SK-N-SH (cell line): ENCODE measurements around the gene MINDY3. TPM values are rescaled to one million over a fixed set of nuclear protein-coding genes. Genes with fewer than 3 reads are reported as not detected.

ENCODE experiments used
- CTCF ChIA-PET: fragments of 300-600, 350-600 bp; formaldehyde crosslinking; extraction: SDS; loops from one replicate; lab custom pipeline; 2021; lab: Yijun Ruan, JAX
- POLR2A ChIA-PET: fragments of 350-600 bp; sonication (Branson Sonifier 250); formaldehyde crosslinking; extraction: SDS; loops from one replicate; lab custom pipeline; 2020; ENCODE audit warnings: antibody characterized with exemption, inconsistent platforms; lab: Yijun Ruan, JAX
- DNase-seq: peaks from one replicate; pipeline ENCODE4 v3.0.0; 2012
- H2AFZ ChIP-seq: fragments of 200-600 bp; sonication (generic); 2 replicates; pipeline ENCODE4 v1.8.1; 2016; ENCODE audit warnings: antibody characterized with exemption, mild to moderate bottlenecking, low read depth
- H3F3A ChIP-seq: fragments of 200-600 bp; sonication (generic); replicated peaks from 2 replicates; pipeline ENCODE3; 2016; ENCODE audit warnings: antibody characterized with exemption, mild to moderate bottlenecking; ENCODE audit not compliant: insufficient read depth
- H3K27ac ChIP-seq, 2 experiments: fragments of 200-500 bp in 1 of 2; fragments of 200-600 bp in 1 of 2; sonication (Bioruptor generic) in 1 of 2; sonication (generic), shearing (Covaris generic) in 1 of 2; 2 replicates each; pipeline versions ENCODE4 v1.5.1 to v1.6.1; 2014 to 2016; ENCODE audit warnings: low read depth in 2 of 2, inconsistent platforms in 1 of 2, low read length in 1 of 2, mild to moderate bottlenecking in 1 of 2, mixed read lengths in 1 of 2
- H3K27me3 ChIP-seq: fragments of 200-600 bp; sonication (generic), shearing (Covaris generic); 2 replicates; pipeline ENCODE4 v1.6.1; 2016; ENCODE audit warnings: mixed run types; ENCODE audit not compliant: insufficient read depth
- H3K36me3 ChIP-seq, 2 experiments: fragments of 200-500 bp in 1 of 2; fragments of 200-600 bp in 1 of 2; sonication (Bioruptor generic) in 1 of 2; sonication (generic) in 1 of 2; replicated peaks in 1 of 2; 2 replicates each; pipeline versions ENCODE3 to v1.5.1; 2014 to 2016; ENCODE audit warnings: low read length in 1 of 2, mild to moderate bottlenecking in 1 of 2; ENCODE audit not compliant: insufficient read depth in 2 of 2, control insufficient read depth in 1 of 2
- H3K4me1 ChIP-seq, 2 experiments: fragments of 200-500 bp in 1 of 2; fragments of 200-600 bp in 1 of 2; sonication (Bioruptor generic) in 1 of 2; sonication (generic), shearing (Covaris generic) in 1 of 2; 2 replicates each; pipeline versions ENCODE4 v1.5.1 to v1.6.1; 2014 to 2016; ENCODE audit warnings: low read depth in 1 of 2, low read length in 1 of 2, mixed run types in 1 of 2; ENCODE audit not compliant: insufficient read depth in 2 of 2, control insufficient read depth in 1 of 2
- H3K4me2 ChIP-seq: fragments of 200-600 bp; sonication (generic), shearing (Covaris generic); 2 replicates; pipeline ENCODE4 v1.6.1; 2017; ENCODE audit warnings: mixed run types
- H3K4me3 ChIP-seq, 2 experiments: fragments of 200-500 bp in 1 of 2; fragments of 200-600 bp in 1 of 2; sonication (Bioruptor generic) in 1 of 2; sonication (generic), shearing (Covaris generic) in 1 of 2; 2 replicates each; pipeline versions ENCODE4 v1.5.1 to v1.8.1; 2014 to 2016; ENCODE audit warnings: low read depth in 2 of 2, inconsistent platforms in 1 of 2, low read length in 1 of 2, mild to moderate bottlenecking in 1 of 2, mixed read lengths in 1 of 2, moderate library complexity in 1 of 2
- H3K79me2 ChIP-seq: fragments of 200-600 bp; sonication (generic); 2 replicates; pipeline ENCODE4 v1.8.1; 2017; ENCODE audit warnings: mild to moderate bottlenecking; ENCODE audit not compliant: insufficient read depth
- H3K9ac ChIP-seq: fragments of 200-600 bp; sonication (generic); 2 replicates; pipeline ENCODE4 v1.6.1; 2017; ENCODE audit warnings: mixed run types
- H3K9me2 ChIP-seq: fragments of 200-600 bp; sonication (generic); 2 replicates; pipeline ENCODE4 v1.6.1; 2017; ENCODE audit warnings: mixed run types
- H3K9me3 ChIP-seq: fragments of 200-600 bp; sonication (generic); 2 replicates; pipeline ENCODE4 v1.6.1; 2017; ENCODE audit warnings: mixed run types, mild to moderate bottlenecking, moderate library complexity
- H4K20me1 ChIP-seq: fragments of 200-600 bp; sonication (generic); 2 replicates; pipeline ENCODE4 v1.6.1; 2017; ENCODE audit warnings: mild to moderate bottlenecking, mixed run types; ENCODE audit not compliant: insufficient read depth
- CHD2 ChIP-seq: fragments of 150-350 bp; IDR thresholded peaks from 2 replicates; pipeline ENCODE4 v1.6.1; 2018; ENCODE audit warnings: low read length; ENCODE audit not compliant: partially characterized antibody
- ELF1 ChIP-seq: IDR thresholded peaks from 2 replicates; pipeline ENCODE4 v1.4.0; 2012
- EP300 ChIP-seq, 2 experiments: IDR thresholded peaks; 2 replicates each; pipeline versions ENCODE4 v1.4.0 to v1.6.1; 2012; ENCODE audit warnings: borderline replicate concordance in 1 of 2, low read depth in 1 of 2, low read length in 1 of 2
- FOXJ3 ChIP-seq: sonication (generic); formaldehyde crosslinking; IDR thresholded peaks from 2 replicates; pipeline ENCODE4 v1.5.1; 2020; ENCODE audit warnings: mild to moderate bottlenecking, missing genetic modification reagents
- GATA2 ChIP-seq: sonication (generic); formaldehyde crosslinking; IDR thresholded peaks from 2 replicates; pipeline ENCODE4 v1.5.0; 2020; ENCODE audit warnings: mild to moderate bottlenecking, missing genetic modification reagents
- MEF2A ChIP-seq: IDR thresholded peaks from 2 replicates; pipeline ENCODE4 v1.4.0; 2012; ENCODE audit warnings: low read depth, borderline replicate concordance
- MXI1 ChIP-seq: IDR thresholded peaks from 2 replicates; pipeline ENCODE4 v1.6.1; 2012; ENCODE audit warnings: mild to moderate bottlenecking, low read depth, low read length, improper control_type of control experiment
- NRF1 ChIP-seq: IDR thresholded peaks from 2 replicates; pipeline ENCODE4 v1.6.1; 2012; ENCODE audit warnings: low read depth, mild to moderate bottlenecking, low read length
- POLR2AphosphoS5 ChIP-seq: IDR thresholded peaks from 2 replicates; pipeline ENCODE4 v1.6.1; 2012; ENCODE audit warnings: low read depth, low read length
- RAD21 ChIP-seq: IDR thresholded peaks from 2 replicates; pipeline ENCODE4 v1.6.1; 2012; ENCODE audit warnings: mild to moderate bottlenecking, low read length
- RFX5 ChIP-seq: IDR thresholded peaks from 2 replicates; pipeline ENCODE4 v1.6.1; 2012; ENCODE audit warnings: mild to moderate bottlenecking, improper control_type of control experiment, low read length
- SMC3 ChIP-seq: IDR thresholded peaks from 2 replicates; pipeline ENCODE4 v1.6.1; 2012; ENCODE audit warnings: low read depth, low read length, improper control_type of control experiment
- TAF1 ChIP-seq: IDR thresholded peaks from 2 replicates; pipeline ENCODE4 v1.6.1; 2012; ENCODE audit warnings: low read depth, mild to moderate bottlenecking, low read length, moderate library complexity, borderline replicate concordance
- TEAD4 ChIP-seq: IDR thresholded peaks from 2 replicates; pipeline ENCODE4 v1.4.0; 2012; ENCODE audit warnings: mild to moderate bottlenecking, borderline replicate concordance; ENCODE audit not compliant: insufficient read depth
- WGBS: methylation state at CpG from one replicate; pipeline ENCODE4 v1.1.6; 2017; ENCODE audit warnings: low lambda C conversion rate; 5-methylcytosine and 5-hydroxymethylcytosine counted together
- polyA plus RNA-seq, 3 experiments: library from polyadenylated mRNA; depleted of rRNA; stranded (reverse); fragments of >200 nt; gene quantifications; 2 replicates each; pipeline ENCODE4 v1.2.3, GENCODE V29; 2012
- TF ChIP-seq, protein P1 (sequence below): IDR thresholded peaks from 2 replicates; pipeline ENCODE4 v1.4.0; 2012; ENCODE audit warnings: low read depth
- TF ChIP-seq, protein P2 (sequence below): fragments of 150-350 bp; IDR thresholded peaks from 2 replicates; pipeline ENCODE4 v1.6.1; 2016; ENCODE audit warnings: mild to moderate bottlenecking, low read depth, low read length
- TF ChIP-seq, protein P3 (sequence below): fragments of 200-600 bp; sonication (generic); IDR thresholded peaks from 2 replicates; pipeline ENCODE4 v1.6.1; 2017; ENCODE audit warnings: antibody characterized with exemption, mild to moderate bottlenecking, moderate library complexity
- TF ChIP-seq, protein P4 (sequence below): IDR thresholded peaks from 2 replicates; pipeline ENCODE4 v1.4.0; 2012; ENCODE audit warnings: low read depth, borderline replicate concordance
- TF ChIP-seq, protein P5 (sequence below): IDR thresholded peaks from 2 replicates; pipeline ENCODE4 v1.6.1; 2012; ENCODE audit warnings: mild to moderate bottlenecking, low read depth, low read length, moderate library complexity

The MINDY3 gene
- polyA plus RNA-seq, 1 of the 3 experiments (the other 2 are of a cell fraction) = 9.5 TPM

DNA sequence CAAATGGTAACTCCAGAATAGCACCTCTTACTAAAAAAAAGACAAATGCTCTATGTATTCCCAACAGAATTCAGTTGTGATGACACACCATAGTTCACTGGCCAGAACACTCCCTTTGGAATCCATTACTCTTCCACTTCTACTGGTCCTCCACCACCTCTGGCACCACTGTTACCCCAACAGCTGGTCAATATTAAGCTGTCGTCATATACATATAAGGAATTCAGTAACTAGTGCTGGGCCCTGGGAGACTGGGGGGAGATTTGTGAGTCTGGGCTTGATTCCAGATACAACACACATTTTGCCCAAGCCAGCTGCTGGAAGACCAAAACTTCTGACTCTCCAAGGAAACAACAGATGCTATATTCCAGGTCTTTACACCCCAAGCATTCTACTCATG lies 114.6 kb downstream of the MINDY3 start:
- Histone ChIP-seq H3K79me2 (no peaks in the 10 kb centered on the region), H2AFZ (no peak overlapping the region), H3K4me2 (no peak overlapping the region), H3K9me2 (no peaks in the 10 kb centered on the region), H3K27me3 (no peaks in the 10 kb centered on the region), H3K4me3 (no peak overlapping the region), H3K4me1 (no peaks in the 10 kb centered on the region), H3K27ac (no peak overlapping the region), H3K36me3 (no peaks in the 10 kb centered on the region), H3K9me3 (no peaks in the 10 kb centered on the region), H3K9ac (no peak overlapping the region), H4K20me1 (no peaks in the 10 kb centered on the region), H3F3A (no peaks in the 10 kb centered on the region)
- POLR2A ChIA-PET = no interaction called here
- CTCF ChIA-PET = interaction anchor here (1.2 to 1.8 kb wide), 2 partner anchors 11 to 26 kb away, joined by 3 to 6 read pairs; partner anchors contain the start of gene ITGA8
- no peak for DNase-seq
- WGBS = 57% methylated on average over 1 of the region's 1 CpG
- TF ChIP-seq TEAD4 (no peak), GATA2 (CRISPR knock-in tag) (no peak), RAD21 (no peak), NRF1 (no peak), MXI1 (no peak), EP300 (IDR thresholded peaks at IDR 0.05; ENCODE audit: borderline replicate concordance in 1 of 2, low read depth in 1 of 2, low read length in 1 of 2) (no peak), FOXJ3 (CRISPR knock-in tag) (no peak), SMC3 (no peak), ELF1 (no peak), CHD2 (no peak), POLR2AphosphoS5 (no peak), RFX5 (no peak), TAF1 (no peak), MEF2A (no peak)
- TF ChIP-seq, protein P1, sequence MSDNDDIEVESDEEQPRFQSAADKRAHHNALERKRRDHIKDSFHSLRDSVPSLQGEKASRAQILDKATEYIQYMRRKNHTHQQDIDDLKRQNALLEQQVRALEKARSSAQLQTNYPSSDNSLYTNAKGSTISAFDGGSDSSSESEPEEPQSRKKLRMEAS = no peak
- TF ChIP-seq, protein P2, sequence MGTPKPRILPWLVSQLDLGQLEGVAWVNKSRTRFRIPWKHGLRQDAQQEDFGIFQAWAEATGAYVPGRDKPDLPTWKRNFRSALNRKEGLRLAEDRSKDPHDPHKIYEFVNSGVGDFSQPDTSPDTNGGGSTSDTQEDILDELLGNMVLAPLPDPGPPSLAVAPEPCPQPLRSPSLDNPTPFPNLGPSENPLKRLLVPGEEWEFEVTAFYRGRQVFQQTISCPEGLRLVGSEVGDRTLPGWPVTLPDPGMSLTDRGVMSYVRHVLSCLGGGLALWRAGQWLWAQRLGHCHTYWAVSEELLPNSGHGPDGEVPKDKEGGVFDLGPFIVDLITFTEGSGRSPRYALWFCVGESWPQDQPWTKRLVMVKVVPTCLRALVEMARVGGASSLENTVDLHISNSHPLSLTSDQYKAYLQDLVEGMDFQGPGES = no peak
- TF ChIP-seq, protein P3, sequence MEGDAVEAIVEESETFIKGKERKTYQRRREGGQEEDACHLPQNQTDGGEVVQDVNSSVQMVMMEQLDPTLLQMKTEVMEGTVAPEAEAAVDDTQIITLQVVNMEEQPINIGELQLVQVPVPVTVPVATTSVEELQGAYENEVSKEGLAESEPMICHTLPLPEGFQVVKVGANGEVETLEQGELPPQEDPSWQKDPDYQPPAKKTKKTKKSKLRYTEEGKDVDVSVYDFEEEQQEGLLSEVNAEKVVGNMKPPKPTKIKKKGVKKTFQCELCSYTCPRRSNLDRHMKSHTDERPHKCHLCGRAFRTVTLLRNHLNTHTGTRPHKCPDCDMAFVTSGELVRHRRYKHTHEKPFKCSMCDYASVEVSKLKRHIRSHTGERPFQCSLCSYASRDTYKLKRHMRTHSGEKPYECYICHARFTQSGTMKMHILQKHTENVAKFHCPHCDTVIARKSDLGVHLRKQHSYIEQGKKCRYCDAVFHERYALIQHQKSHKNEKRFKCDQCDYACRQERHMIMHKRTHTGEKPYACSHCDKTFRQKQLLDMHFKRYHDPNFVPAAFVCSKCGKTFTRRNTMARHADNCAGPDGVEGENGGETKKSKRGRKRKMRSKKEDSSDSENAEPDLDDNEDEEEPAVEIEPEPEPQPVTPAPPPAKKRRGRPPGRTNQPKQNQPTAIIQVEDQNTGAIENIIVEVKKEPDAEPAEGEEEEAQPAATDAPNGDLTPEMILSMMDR = no peak
- TF ChIP-seq, protein P4, sequence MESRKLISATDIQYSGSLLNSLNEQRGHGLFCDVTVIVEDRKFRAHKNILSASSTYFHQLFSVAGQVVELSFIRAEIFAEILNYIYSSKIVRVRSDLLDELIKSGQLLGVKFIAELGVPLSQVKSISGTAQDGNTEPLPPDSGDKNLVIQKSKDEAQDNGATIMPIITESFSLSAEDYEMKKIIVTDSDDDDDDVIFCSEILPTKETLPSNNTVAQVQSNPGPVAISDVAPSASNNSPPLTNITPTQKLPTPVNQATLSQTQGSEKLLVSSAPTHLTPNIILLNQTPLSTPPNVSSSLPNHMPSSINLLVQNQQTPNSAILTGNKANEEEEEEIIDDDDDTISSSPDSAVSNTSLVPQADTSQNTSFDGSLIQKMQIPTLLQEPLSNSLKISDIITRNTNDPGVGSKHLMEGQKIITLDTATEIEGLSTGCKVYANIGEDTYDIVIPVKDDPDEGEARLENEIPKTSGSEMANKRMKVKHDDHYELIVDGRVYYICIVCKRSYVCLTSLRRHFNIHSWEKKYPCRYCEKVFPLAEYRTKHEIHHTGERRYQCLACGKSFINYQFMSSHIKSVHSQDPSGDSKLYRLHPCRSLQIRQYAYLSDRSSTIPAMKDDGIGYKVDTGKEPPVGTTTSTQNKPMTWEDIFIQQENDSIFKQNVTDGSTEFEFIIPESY = no peak
- TF ChIP-seq, protein P5, sequence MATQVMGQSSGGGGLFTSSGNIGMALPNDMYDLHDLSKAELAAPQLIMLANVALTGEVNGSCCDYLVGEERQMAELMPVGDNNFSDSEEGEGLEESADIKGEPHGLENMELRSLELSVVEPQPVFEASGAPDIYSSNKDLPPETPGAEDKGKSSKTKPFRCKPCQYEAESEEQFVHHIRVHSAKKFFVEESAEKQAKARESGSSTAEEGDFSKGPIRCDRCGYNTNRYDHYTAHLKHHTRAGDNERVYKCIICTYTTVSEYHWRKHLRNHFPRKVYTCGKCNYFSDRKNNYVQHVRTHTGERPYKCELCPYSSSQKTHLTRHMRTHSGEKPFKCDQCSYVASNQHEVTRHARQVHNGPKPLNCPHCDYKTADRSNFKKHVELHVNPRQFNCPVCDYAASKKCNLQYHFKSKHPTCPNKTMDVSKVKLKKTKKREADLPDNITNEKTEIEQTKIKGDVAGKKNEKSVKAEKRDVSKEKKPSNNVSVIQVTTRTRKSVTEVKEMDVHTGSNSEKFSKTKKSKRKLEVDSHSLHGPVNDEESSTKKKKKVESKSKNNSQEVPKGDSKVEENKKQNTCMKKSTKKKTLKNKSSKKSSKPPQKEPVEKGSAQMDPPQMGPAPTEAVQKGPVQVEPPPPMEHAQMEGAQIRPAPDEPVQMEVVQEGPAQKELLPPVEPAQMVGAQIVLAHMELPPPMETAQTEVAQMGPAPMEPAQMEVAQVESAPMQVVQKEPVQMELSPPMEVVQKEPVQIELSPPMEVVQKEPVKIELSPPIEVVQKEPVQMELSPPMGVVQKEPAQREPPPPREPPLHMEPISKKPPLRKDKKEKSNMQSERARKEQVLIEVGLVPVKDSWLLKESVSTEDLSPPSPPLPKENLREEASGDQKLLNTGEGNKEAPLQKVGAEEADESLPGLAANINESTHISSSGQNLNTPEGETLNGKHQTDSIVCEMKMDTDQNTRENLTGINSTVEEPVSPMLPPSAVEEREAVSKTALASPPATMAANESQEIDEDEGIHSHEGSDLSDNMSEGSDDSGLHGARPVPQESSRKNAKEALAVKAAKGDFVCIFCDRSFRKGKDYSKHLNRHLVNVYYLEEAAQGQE = no peak
